Measurements from ENCODE around the gene ERCC3. TPM values are rescaled to one million over a fixed set of nuclear protein-coding genes. Genes with fewer than 3 reads are reported as not detected.
"Not testable (repeated sequence)": the region's sequence is repeated elsewhere in the genome, so short reads cannot be mapped to it uniquely, and the experiment has no call there.

ERCC3 gene
- total RNA-seq, 1 donor from 2014 or later: 34.9 TPM

DNA sequence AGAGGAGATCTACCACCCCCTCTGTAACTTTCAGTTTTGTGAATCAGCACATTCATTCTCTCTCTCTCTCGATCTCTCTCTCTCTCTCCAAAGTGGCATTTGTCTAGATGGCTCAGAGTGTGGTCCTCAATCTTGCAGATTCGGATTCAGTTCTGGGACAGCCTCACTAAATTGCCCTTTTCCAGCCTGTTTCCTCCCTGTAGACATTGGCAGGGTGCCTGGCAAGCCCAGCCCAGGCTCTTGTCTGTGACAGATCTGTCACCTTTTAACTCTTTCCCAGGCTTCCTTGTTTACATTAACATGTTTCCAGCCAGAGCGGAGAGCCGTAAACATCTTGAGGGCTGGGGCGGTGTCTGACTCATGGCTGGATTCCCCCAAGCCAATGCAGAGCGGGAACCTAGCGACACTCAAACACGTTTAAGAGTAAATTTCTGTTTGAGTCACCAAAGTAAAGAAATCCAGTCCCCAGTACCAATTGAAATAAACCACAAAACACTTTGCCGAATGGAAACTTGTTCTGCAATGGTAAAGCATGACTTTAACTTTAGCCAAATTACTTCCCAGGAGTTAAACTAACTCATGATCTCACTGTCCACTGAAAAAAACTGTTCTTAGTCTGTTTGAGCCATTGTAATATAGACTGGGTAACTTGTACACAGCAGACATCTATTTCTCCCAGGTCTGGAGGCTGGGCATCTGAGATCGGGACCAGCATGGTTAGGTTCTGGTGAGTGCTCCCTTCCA, 67.3 kb downstream of the ERCC3 start:
- DNase-seq (ENCODE audit: low read depth): no peak

DNA sequence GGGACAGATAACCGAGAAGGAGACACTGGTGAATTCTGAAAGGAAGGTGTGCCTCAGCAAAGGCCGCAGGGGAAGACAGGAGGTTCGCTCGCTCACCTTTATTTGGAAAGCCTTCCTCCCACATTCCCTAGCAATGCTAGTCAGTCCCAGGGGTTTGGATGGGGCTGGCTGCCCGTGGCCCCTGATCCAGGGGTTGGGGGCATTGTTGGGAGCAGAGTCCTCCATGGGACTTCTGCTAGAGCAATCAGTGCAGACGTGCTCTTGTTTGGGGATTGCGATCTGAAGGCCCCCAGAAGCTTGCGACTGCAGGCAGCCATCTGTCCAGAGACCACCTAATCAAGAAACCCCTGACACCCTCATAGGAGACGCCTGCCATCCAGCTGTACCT, 67.8 kb downstream of the ERCC3 start:
- DNase-seq (ENCODE audit: low read depth): no peak

DNA sequence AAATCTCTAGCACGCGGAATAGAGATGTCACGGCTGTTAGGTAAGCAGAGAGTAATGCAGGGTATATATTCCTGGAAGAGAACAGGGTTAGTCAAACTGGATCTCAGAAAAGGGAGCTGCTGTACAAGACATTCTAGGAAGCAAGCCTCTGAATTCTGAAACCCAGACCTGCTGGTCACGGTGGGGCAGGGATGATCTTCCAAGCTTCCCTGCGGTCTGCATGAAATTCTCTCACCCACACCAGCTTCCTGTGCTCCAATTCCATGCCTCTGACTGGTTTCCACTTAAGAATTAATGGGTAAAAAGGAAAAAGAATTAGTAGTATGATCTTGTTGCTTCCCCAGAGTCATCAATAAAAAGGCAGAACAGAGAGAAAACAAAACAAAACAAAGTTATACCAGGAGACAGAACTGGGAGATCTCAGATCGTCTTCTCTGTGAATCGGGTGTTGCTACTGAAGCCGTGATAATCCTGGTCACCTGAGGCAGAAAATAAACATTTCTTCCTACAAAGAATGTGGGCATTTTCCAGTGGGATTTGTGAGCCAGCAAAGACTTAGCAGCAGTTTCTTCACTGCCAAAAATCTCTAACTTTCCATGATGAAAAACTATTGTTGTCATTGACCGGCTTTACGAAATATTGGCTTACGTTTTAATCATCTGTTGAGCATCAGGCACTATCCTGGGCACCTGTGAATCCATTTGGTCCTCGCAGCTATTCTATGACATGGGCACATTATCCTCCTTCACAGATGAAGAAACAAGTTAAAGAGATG, 68.6 kb downstream of the ERCC3 start:
- DNase-seq (ENCODE audit: low read depth): peak; percentile 43

DNA sequence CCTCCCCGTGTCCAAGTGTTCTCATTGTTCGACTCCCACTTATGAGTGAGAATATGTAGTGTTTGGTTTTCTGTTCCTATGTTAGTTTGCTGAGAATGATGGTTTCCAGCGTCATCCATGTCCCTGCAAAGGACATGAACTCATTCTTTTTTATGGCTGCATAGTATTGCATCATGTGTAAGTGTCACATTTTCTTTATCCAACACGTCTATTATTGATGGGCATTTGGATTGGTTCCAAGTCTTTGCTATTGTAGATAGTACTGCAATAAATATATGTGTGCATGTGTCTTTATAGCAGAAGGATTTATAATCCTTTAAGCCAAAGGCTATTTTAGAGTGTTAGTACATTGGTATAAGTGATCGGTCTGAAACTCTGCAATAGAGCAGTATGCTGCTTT, 69.8 kb downstream of the ERCC3 start:
- not testable (repeated sequence) for DNase-seq (ENCODE audit: low read depth)

DNA sequence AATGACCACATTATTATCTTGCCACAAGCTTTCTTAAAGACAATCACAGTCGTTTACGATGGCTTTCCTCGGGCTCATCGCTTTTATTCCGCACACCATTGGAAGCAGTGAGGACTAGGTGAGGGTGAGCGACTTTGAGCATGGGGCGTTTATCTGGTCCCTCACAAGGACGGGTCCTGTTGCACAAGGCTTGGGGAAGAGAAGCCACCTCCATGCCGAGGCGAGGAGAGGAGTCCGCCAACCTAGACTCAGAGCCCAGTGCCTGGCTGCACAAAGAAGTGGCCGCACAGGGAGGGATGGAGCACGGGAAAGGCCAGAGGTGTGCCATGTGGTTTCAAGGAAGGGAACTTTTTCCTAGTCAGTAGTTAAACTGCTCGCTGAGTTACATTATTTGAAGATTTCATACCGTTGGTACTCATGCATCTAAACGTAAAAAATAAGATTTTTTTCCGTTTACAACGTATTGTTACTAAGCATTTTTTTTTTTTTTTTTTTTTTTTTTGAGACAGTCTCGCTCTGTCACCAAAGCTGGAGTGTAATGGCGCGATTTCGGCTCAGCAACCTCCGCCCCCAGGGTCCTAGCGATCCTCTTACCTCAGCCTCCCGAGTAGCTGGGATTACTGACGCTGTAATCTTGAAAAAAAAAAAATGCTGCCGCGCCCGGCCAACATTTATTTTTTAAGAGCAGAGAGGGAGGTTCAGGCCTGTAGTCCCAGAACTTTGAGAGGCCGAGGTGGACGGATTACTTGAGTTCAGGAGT, 73.0 kb downstream of the ERCC3 start:
- DNase-seq (ENCODE audit: low read depth): no peak

DNA sequence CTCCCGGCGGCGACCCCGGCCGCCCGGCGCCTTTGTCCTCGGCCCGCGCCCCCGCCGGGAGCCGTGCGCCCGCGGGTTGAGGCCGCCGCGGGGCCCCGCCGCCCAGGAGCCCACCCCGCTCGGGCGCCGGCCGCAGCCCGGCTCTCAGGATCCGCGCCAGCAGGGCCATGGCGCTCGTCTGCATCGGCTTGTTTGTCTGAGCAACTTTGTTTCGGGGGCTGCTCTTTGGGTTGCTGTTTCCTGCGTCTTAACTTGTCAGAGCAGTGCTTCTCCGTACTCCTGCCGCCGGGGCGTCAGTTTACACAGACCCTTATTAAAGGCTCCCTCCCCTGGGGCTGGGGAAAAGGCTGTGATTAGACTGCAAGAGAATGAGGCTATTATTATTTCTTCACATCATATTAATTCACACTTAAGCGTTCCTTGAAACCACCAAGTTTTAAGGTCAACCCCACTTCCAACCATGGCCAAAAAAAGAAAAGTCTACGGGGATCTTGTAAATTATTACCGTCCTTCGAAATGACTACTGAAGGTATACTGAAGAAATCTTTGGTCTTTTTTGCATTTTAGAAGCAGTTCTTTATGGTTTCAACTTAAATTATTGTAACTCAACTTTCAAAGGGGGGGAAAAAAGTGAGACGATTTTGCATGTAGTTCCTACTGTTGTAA, 73.7 kb downstream of the ERCC3 start, which contains the start of gene CYP27C1:
CYP27C1 (minus strand) TSS at position 198 of the 666 bp plus-strand sequence; CDS start at position 169, 29 bp downstream.
- peak; percentile 12 for DNase-seq (ENCODE audit: low read depth)

DNA sequence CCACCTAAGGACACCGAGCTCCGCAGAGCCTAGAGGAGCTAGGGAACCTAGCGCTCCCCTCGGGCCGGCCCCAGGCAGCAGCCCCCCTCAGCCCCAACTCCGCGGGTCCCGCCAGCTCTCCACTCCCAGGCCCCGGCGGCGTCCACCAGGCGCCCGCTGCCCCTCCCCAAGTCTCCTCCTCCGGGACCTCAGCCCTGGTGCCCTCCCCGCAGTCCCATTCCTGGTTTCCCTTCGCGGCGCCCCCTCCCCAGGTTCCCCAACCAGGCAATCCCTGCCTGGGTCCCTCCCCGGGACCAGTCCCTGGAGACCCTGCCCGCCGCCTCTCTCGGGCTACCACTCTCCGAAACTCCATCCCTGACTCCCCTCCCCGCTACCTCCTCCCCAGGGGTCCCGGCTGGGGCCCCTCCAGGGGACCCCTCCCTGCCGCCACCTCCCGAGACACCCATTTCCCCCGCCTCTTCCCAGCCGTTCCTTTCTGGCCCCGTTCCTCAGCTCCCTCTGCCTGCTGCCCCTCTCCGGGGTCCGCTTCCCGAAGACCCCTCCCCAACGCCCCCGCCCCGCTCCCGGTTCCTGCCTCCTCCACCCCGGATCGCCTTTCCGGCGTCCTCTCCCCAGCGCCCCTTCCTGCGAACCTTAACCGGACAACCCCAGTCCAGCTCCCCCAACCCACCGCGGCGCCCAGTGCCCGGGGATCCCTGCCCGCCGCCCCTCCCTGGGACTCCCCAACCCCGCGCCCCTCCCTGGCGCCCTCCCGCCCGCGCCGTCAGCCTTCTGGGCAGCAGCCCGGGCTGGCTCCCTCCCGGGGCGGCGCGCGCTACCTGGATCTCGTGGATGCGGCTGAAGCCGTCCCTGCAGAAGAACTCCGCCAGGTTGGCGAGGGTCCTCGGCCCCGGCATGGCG, 74.5 kb downstream of the ERCC3 start:
- no peak for DNase-seq (ENCODE audit: low read depth)

DNA sequence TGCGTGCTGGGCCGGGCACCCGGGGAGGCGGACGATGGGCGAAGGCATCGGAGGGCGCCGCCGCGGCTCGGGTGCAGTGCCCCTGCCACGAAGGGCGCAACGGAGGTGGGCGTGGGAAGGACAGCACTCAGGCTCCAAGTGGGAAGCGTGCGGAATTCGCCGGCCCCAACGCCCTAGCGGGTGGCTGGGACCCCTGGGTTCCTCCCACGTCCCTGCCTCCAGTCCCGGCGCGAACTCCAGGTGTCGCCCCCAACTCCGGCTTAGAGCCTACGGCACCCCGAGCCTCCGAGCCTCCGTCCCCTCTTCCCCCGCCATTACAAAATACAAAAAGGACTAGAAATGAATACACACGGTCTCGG, 75.2 kb downstream of the ERCC3 start:
- DNase-seq (ENCODE audit: low read depth): no peak

DNA sequence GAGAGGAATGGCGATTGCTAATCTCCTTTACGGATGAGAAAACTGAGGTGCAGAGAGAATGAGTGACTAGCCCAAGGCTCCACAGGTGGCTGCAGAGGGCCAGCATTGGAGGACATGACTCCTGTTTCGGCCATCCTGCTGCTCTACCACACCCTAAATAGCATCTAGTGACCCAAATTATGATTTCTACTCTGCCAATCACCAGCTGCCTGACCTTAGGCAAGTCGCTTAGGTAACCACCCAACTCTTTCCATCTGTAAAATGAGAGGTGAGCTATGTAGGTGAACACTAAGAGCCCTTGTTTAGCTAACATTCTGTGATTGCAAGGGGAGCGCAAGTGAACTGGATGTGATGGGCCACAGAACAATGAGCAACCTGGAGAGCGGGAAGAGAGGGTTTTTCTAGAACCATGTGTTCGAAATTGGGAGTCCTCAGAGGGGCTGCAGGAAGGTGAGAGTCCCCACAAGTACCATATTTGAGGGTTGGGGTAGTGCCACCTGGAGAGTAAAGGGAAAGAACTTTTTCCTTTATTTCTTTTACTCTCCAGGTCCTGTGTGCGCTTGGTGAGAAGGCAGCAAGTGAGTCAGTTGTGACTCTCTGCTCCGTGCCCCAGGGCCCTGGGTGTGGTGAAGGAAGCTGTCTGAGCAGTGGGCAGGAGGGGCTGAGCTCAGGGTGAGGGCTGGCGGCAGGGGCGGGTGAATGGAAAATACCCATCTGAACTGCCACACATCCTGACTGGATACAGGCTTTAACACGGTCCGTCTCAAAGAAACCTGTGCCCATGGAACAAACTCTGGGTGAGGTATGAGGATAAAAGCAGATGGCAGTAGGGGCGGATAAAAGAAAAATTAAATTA, 76.2 kb downstream of the ERCC3 start:
- DNase-seq (ENCODE audit: low read depth): peak; percentile 23

DNA sequence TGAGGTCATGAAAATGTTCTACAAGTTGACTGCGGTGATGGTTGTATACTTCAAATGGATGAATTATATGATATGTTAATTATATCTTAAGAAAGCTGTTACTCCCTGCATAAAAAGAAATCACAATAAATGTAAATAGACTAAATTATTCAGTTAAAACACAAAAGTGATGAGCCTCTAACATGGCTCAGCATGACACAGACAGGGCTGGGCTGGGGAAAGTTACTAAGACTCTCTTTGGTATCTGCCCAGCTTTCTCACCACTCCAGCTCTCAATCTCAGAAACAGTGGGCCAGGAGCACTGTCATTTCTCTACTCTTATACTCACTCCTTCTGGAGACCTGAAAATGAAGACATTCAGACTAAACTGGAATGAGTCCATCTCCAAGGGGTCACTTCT, 77.4 kb downstream of the ERCC3 start:
- no peak for DNase-seq (ENCODE audit: low read depth)

DNA sequence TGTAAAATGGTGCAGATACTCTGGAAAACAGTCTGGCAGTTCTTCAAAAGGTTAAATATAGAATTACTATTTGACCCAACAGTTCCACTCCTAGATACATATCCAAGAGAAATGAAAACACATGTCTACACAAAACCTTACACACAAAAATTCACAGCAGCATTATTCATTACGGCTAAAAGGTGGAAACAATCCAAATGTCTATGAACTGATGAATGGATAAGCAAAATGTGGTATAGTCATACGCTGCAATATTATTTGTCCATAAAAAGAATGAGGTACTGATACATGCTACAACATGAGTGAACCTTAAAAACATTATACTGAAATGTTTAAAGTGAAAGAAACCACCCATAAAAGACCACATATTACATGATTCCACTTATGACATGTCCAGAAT, 77.8 kb downstream of the ERCC3 start:
- DNase-seq (ENCODE audit: low read depth): no peak

DNA sequence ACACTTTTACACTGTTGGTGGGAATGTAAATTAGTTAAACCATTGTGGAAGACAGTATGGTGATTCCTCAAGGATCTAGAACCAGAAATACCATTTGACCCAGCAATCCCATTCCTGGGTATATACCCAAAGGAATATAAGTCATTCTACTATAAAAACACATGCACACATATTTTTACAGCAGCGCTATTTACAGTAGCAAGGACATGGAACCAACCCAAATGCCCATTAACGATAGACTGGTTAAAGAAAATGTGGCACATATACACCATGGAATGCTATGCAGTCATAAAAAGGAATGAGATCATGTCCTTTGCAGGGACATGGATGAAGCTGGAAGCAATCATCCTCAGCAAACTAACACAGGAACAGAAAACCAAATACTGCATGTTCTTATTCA, 79.7 kb downstream of the ERCC3 start:
- not testable (repeated sequence) for DNase-seq (ENCODE audit: low read depth)

DNA sequence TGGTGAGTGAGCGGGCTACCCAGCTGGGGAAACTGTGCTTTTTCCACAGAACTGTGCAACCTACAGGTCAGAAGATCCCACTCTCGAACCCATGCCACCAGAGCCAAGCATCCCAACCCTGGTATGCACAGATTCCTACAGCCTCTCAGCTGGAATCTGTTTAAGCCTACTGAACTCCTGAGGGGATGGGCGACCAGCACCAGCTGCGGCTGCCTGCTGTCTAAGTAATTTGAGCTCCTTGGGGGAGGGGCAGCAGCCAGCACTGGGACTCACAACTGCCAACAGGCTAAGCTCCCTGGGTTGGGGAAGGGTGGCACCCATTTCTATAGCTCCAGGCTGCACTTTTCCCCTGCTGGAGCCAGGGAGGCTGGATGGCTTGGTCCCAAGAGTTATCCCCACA, 85.6 kb downstream of the ERCC3 start:
- DNase-seq (ENCODE audit: low read depth): peak; percentile 88

Other genes with a start within 250 kb of the ERCC3 start
- 3,190 and 3,208 TPM in 2 replicates for gene BIN1, start 187.0 kb downstream of the ERCC3 start, total RNA-seq
- 0.45 and 0.62 TPM in 2 replicates for gene CYP27C1, start 73.8 kb downstream of the ERCC3 start, total RNA-seq
- 41.5 and 48.9 TPM in 2 replicates for gene MAP3K2, start 93.8 kb upstream of the ERCC3 start, total RNA-seq
- gene PROC, start 124.3 kb upstream of the ERCC3 start, total RNA-seq: not detected in 2 replicates
- gene IWS1, start 232.3 kb upstream of the ERCC3 start, total RNA-seq: 56.3 and 71.7 TPM in 2 replicates
- 0.16 TPM in 1 of 2 replicates, not detected in the other for gene MYO7B, start 241.5 kb upstream of the ERCC3 start, total RNA-seq

All from myocyte (in vitro differentiated cells).